SK-N-SH treated with all-trans-retinoic acid at 6 μM for 48 hours (cell line): Measurements from ENCODE around the gene DAGLA.

Source experiments
- ATAC-seq: fragments of 200-7000 bp; cut with Tn5 transposase; 3 replicates; pipeline ENCODE4 v1.9.1; 2020; ENCODE audit warnings: mild to moderate bottlenecking, moderate library complexity
- BACH2 ChIP-seq: fragments of 250-450 bp; sonication (Bioruptor Pico); IDR thresholded peaks from 2 replicates; pipeline ENCODE4 v1.9.0; 2021; ENCODE audit warnings: mild to moderate bottlenecking, borderline replicate concordance
- CREB5 ChIP-seq: fragments of 250-450 bp; sonication (Bioruptor Pico); IDR thresholded peaks from 2 replicates; pipeline ENCODE4 v1.5.1; 2020; ENCODE audit warnings: low read depth, mild to moderate bottlenecking, moderate library complexity
- ESRRG ChIP-seq: fragments of 250-450 bp; sonication (Bioruptor Pico); IDR thresholded peaks from 2 replicates; pipeline ENCODE4 v1.6.1; 2021; ENCODE audit warnings: mild to moderate bottlenecking
- ISL1 ChIP-seq: fragments of 250-450 bp; sonication (Bioruptor Pico); IDR thresholded peaks from 2 replicates; pipeline ENCODE4 v2.1.2; 2022; ENCODE audit warnings: mild to moderate bottlenecking, moderate library complexity
- OSR1 ChIP-seq: fragments of 250-450 bp; sonication (Bioruptor Pico); IDR thresholded peaks from 2 replicates; pipeline ENCODE4 v1.8.0; 2022; ENCODE audit warnings: moderate library complexity, mild to moderate bottlenecking, inconsistent platforms
- PATZ1 ChIP-seq: fragments of 250-450 bp; sonication (Bioruptor Pico); IDR thresholded peaks from 2 replicates; pipeline ENCODE4 v1.8.0; 2020; ENCODE audit warnings: mild to moderate bottlenecking, moderate library complexity, borderline replicate concordance
- POU6F1 ChIP-seq: fragments of 250-450 bp; sonication (Bioruptor Pico); IDR thresholded peaks from 2 replicates; pipeline ENCODE4 v1.8.0; 2021; ENCODE audit warnings: low read depth, mild to moderate bottlenecking, moderate library complexity, borderline replicate concordance
- PPARA ChIP-seq: fragments of 250-450 bp; sonication (Bioruptor Pico); IDR thresholded peaks from 2 replicates; pipeline ENCODE4 v1.5.0; 2020; ENCODE audit warnings: mild to moderate bottlenecking, borderline replicate concordance
- RARB ChIP-seq: fragments of 250-450 bp; sonication (Bioruptor Pico); IDR thresholded peaks from 2 replicates; pipeline ENCODE4 v1.8.0; 2021; ENCODE audit warnings: mild to moderate bottlenecking, moderate library complexity
- SNAI2 ChIP-seq: fragments of 250-450 bp; sonication (Bioruptor Pico); IDR thresholded peaks from 2 replicates; pipeline ENCODE4 v1.5.0; 2020; ENCODE audit warnings: mild to moderate bottlenecking, moderate library complexity
- TCF4 ChIP-seq: fragments of 250-450 bp; sonication (Bioruptor Pico); IDR thresholded peaks from 2 replicates; pipeline ENCODE4 v1.8.0; 2021; ENCODE audit warnings: mild to moderate bottlenecking, moderate library complexity, borderline replicate concordance
- TOX ChIP-seq: fragments of 250-450 bp; sonication (Bioruptor Pico); IDR thresholded peaks from 2 replicates; pipeline ENCODE4 v1.8.0; 2021; ENCODE audit warnings: mild to moderate bottlenecking, moderate library complexity, borderline replicate concordance
- TSHZ2 ChIP-seq: fragments of 250-450 bp; sonication (Bioruptor Pico); IDR thresholded peaks from 2 replicates; pipeline ENCODE4 v1.5.0; 2020; ENCODE audit warnings: mild to moderate bottlenecking, moderate library complexity
- ZC3H10 ChIP-seq: fragments of 250-450 bp; sonication (Bioruptor Pico); IDR thresholded peaks from 2 replicates; pipeline ENCODE4 v1.5.1; 2021; ENCODE audit warnings: mild to moderate bottlenecking, moderate library complexity
- ZFP3 ChIP-seq: fragments of 250-450 bp; sonication (Bioruptor Pico); IDR thresholded peaks from 2 replicates; pipeline ENCODE4 v1.5.0; 2020; ENCODE audit warnings: mild to moderate bottlenecking, moderate library complexity
- ZFP30 ChIP-seq: fragments of 450-650 bp; formaldehyde crosslinking; IDR thresholded peaks from 2 replicates; pipeline ENCODE4 v1.5.0; 2022; ENCODE audit warnings: mild to moderate bottlenecking, moderate library complexity
- ZNF565 ChIP-seq: fragments of 450-650 bp; formaldehyde crosslinking; conservative IDR thresholded peaks from 2 replicates; pipeline ENCODE4 v1.5.0; 2020; ENCODE audit warnings: low read depth, mild to moderate bottlenecking, moderate library complexity
- ZNF70 ChIP-seq: fragments of 450-650 bp; formaldehyde crosslinking; IDR thresholded peaks from 2 replicates; pipeline ENCODE4 v1.5.0; 2020; ENCODE audit warnings: mild to moderate bottlenecking, moderate library complexity
- ZNF8 ChIP-seq: fragments of 450-650 bp; formaldehyde crosslinking; IDR thresholded peaks from 2 replicates; pipeline ENCODE4 v1.5.0; 2020; ENCODE audit warnings: mild to moderate bottlenecking, moderate library complexity
- TF ChIP-seq, protein P1 (sequence below): fragments of 250-450 bp; sonication (Bioruptor Pico); IDR thresholded peaks from 2 replicates; pipeline ENCODE4 v1.5.1; 2021; ENCODE audit warnings: mild to moderate bottlenecking, moderate library complexity

The DAGLA gene

GRCh38 chr11:61684870-61685616, 4.9 kb downstream of the DAGLA start:
- no peak for TF ChIP-seq POU6F1 (CRISPR knock-in tag)
- TF ChIP-seq ZNF70, result no peak
- TF ChIP-seq OSR1 (CRISPR knock-in tag), result no peak
- no peak for TF ChIP-seq ZC3H10
- ATAC-seq, result no peak

DNA sequence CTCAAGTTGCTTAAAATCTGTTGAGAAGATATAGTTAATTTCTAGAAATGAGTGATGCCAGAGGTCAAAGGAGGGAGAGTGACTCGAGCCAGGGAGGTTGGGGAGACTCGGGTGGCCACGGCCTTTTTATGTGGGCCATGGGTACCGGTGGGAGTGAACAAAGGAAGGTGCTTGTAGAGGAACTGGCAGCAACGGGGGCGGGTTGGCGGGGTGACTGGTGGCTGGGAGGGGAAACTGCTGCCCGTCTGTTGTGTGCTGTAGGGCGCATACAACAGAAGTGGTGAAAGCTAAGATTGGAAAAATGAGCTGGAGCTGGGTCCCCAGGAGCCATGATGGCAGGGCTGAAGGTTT, 5.4 kb downstream of the DAGLA start:
- TF ChIP-seq ZNF70, result no peak
- TF ChIP-seq ZC3H10, result no peak
- TF ChIP-seq ZNF8 (CRISPR knock-in tag), result no peak
- no peak for TF ChIP-seq ZFP30 (CRISPR knock-in tag)
- TF ChIP-seq TSHZ2, result no peak
- TF ChIP-seq, protein P1, sequence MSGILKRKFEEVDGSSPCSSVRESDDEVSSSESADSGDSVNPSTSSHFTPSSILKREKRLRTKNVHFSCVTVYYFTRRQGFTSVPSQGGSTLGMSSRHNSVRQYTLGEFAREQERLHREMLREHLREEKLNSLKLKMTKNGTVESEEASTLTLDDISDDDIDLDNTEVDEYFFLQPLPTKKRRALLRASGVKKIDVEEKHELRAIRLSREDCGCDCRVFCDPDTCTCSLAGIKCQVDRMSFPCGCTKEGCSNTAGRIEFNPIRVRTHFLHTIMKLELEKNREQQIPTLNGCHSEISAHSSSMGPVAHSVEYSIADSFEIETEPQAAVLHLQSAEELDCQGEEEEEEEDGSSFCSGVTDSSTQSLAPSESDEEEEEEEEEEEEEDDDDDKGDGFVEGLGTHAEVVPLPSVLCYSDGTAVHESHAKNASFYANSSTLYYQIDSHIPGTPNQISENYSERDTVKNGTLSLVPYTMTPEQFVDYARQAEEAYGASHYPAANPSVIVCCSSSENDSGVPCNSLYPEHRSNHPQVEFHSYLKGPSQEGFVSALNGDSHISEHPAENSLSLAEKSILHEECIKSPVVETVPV (CRISPR knock-in tag), result no peak
- TF ChIP-seq TOX, result no peak
- TF ChIP-seq POU6F1 (CRISPR knock-in tag), result no peak
- TF ChIP-seq ZFP3, result no peak
- TF ChIP-seq RARB (CRISPR knock-in tag), result no peak
- TF ChIP-seq TCF4 (CRISPR knock-in tag), result no peak
- no peak for TF ChIP-seq SNAI2
- no peak for TF ChIP-seq CREB5
- no peak for TF ChIP-seq PATZ1 (CRISPR knock-in tag)
- no peak for TF ChIP-seq BACH2 (CRISPR knock-in tag)
- no peak for TF ChIP-seq ZNF565 (CRISPR knock-in tag)
- TF ChIP-seq, all 23 proteins: peak for 0
- ATAC-seq, result no peak

- no peak for ATAC-seq
- TF ChIP-seq ZFP3 (no peak), PATZ1 (CRISPR knock-in tag) (no peak), CREB5 (no peak), ESRRG (CRISPR knock-in tag) (no peak), RARB (CRISPR knock-in tag) (no peak), ISL1 (CRISPR knock-in tag) (no peak), BACH2 (CRISPR knock-in tag) (no peak), SNAI2 (no peak), PPARA (CRISPR knock-in tag) (no peak), ZFP30 (CRISPR knock-in tag) (no peak)
Measured at GRCh38 chr11:61686066-61686465, 5.9 kb downstream of the DAGLA start.
